Subcutaneous abdominal adipose tissue (tissue), 5 donors: ENCODE data around the gene KRTAP21-2.
"Not testable (repeated sequence)": the region's sequence is repeated elsewhere in the genome, so short reads cannot be mapped to it uniquely, and the experiment has no call there.

ENCODE experiments used
- H3K27ac ChIP-seq: one replicate; pipeline ENCODE4 v1.7.0; 2013; ENCODE audit warnings: low read depth, mild to moderate bottlenecking, inconsistent platforms, low read length, moderate library complexity
- H3K27me3 ChIP-seq, 5 donors: one replicate each; pipeline ENCODE4 v1.7.0; 2013; ENCODE audit warnings: low read length in 5 of 5, inconsistent platforms in 1 of 5; ENCODE audit not compliant: control insufficient read depth in 5 of 5, insufficient read depth in 4 of 5
- H3K36me3 ChIP-seq, 5 donors: one replicate each; pipeline ENCODE4 v1.7.0; 2013; ENCODE audit warnings: low read length in 5 of 5; ENCODE audit not compliant: control insufficient read depth in 5 of 5, insufficient read depth in 5 of 5
- H3K4me1 ChIP-seq, 5 donors: one replicate each; pipeline ENCODE4 v1.7.0; 2013; ENCODE audit warnings: low read length in 5 of 5, mild to moderate bottlenecking in 3 of 5, moderate library complexity in 1 of 5; ENCODE audit not compliant: control insufficient read depth in 5 of 5, insufficient read depth in 5 of 5
- H3K4me3 ChIP-seq, 5 donors: one replicate each; pipeline ENCODE4 v1.7.0; 2013; ENCODE audit warnings: low read length in 5 of 5, low read depth in 1 of 5
- H3K9ac ChIP-seq, 5 donors: one replicate each; pipeline ENCODE4 v1.7.0; 2013; ENCODE audit warnings: low read length in 5 of 5, mild to moderate bottlenecking in 4 of 5, moderate library complexity in 3 of 5
- H3K9me3 ChIP-seq, 5 donors: one replicate each; pipeline ENCODE4 v1.7.0; 2013; ENCODE audit warnings: low read length in 5 of 5; ENCODE audit not compliant: control insufficient read depth in 5 of 5
- donor health status: healthy.
- donor health status: healthy.
- donor health status: healthy.
- donor health status: healthy.
- donor health status: healthy.

The KRTAP21-2 gene

GRCh38 chr21:30747159-30747558 is at the start of gene KRTAP21-2:
Gene KRTAP21-2, minus strand, starts transcription at chr21:30747259. Its CDS starts 57 bp downstream, at chr21:30747202.
- peaks cover 0 to 3% (median 0%) of the 10 kb centered on the region in 5 donors for H3K9me3 ChIP-seq
- no peak within 1 kb of the TSS for H3K27ac ChIP-seq
- H3K36me3 ChIP-seq = no peaks in the 10 kb centered on the region
- no peaks in the 10 kb centered on the region for H3K27me3 ChIP-seq
- H3K4me3 ChIP-seq = no peak within 1 kb of the TSS
- H3K4me1 ChIP-seq = no peaks in the 10 kb centered on the region
- no peak within 1 kb of the TSS for H3K9ac ChIP-seq

GRCh38 chr21:30793581-30794314 is 46.7 kb upstream of the KRTAP21-2 start:
- no peaks in the 10 kb centered on the region for H3K4me1 ChIP-seq
- no peak overlapping the region for H3K9ac ChIP-seq
- no peak overlapping the region for H3K4me3 ChIP-seq
- no peaks in the 10 kb centered on the region for H3K36me3 ChIP-seq
- no peaks in the 10 kb centered on the region for H3K27me3 ChIP-seq
- H3K9me3 ChIP-seq = no peaks in the 10 kb centered on the region
- H3K27ac ChIP-seq = no peak overlapping the region

DNA sequence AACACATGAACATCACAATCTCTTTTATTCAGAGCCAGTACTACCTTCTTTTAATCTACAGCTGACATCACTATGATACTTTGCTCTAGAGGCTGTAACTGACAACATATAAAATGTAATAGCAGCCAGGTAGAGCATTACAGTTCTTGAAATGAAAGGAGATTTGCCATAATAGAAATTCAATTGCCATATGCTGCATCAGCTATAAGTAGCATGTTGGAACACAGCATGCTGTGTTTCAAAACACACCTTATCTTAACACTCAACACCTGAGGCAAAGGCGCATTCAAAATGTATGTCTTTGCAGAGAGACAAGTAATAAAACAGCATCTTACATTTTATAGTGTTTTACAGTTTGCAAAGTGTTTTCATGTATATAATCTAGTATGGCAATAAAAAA is 32.2 kb upstream of the KRTAP21-2 start:
- no peak overlapping the region for H3K9ac ChIP-seq
- H3K27ac ChIP-seq = no peak overlapping the region
- H3K36me3 ChIP-seq = no peaks in the 10 kb centered on the region
- H3K9me3 ChIP-seq = peaks cover 0 to 3% (median 0%) of the 10 kb centered on the region in 5 donors
- H3K4me3 ChIP-seq = no peak overlapping the region
- no peaks in the 10 kb centered on the region for H3K27me3 ChIP-seq
- no peaks in the 10 kb centered on the region for H3K4me1 ChIP-seq

DNA sequence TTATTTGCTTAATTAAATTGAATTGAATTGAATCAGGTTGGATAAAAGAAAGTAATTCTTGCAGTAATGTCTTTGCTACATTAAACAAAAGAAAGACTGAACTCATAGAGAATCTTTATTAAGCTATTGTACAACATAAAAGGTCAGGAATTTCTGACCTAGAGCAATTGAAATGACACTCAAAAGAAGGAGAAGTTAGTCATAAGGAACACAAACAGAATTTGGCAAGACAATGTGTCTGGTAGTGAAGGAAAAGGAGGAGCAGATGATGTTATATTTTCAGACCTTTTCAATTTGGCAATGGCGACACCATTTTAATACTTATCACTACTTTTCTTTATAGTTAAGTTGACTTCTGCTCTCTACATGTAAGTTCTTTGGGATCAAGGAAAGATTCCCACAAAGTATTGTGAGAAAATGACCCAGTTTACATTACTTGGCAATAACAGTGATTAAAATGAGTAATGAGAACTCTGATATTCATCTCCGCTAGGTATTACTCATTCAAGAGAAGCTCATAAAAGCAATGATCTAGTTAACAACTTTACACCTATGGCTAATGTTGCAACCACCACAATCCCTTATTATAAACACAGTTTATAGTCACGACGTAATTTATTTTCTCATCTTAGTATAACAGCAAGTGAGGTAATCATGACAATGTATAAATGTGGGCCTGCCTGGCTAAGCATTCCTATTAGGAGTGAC is 22.8 kb upstream of the KRTAP21-2 start:
- Histone ChIP-seq H3K9ac (no peak overlapping the region), H3K4me3 (no peak overlapping the region)

GRCh38 chr21:30760776-30761175 is 13.7 kb upstream of the KRTAP21-2 start:
- Histone ChIP-seq H3K9me3 (no peaks in the 10 kb centered on the region), H3K27me3 (no peaks in the 10 kb centered on the region), H3K4me3 (no peak overlapping the region), H3K4me1 (no peaks in the 10 kb centered on the region), H3K27ac (no peak overlapping the region), H3K36me3 (no peaks in the 10 kb centered on the region), H3K9ac (no peak overlapping the region)

More for the DNA sequence above, 22.8 kb upstream of the KRTAP21-2 start:
- Histone ChIP-seq H3K4me1 (no peaks in the 10 kb centered on the region), H3K36me3 (no peaks in the 10 kb centered on the region), H3K27me3 (no peaks in the 10 kb centered on the region), H3K27ac (no peak overlapping the region), H3K9me3 (peaks cover 0 to 1% (median 0%) of the 10 kb centered on the region in 5 donors)

GRCh38 chr21:30758306-30758705 is 11.2 kb upstream of the KRTAP21-2 start:
- Histone ChIP-seq H3K4me1 (no peaks in the 10 kb centered on the region), H3K27me3 (no peaks in the 10 kb centered on the region), H3K27ac (no peak overlapping the region), H3K9ac (no peak overlapping the region), H3K9me3 (peaks cover 0 to 3% (median 0%) of the 10 kb centered on the region in 5 donors), H3K4me3 (no peak overlapping the region), H3K36me3 (no peaks in the 10 kb centered on the region)

DNA sequence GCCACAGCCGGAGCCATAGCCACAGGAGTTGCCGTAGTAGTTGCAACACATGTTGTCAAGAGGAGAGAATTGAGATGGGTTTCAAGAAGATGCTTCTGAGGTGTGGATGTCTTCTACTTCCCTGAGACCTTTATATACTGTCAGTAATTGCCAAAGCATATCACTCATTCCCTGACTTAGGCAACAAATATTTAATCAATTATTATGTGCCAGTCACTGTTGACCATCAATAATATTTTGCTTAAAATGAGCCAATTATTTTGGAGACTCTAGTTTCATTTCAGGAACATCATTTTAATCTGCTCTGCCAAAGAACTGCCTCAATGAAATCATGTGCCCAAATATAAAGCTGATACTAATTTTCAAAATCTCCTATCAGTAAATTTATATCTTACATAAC is 8.3 kb upstream of the KRTAP21-2 start, which contains the start of gene KRTAP21-1:
Gene KRTAP21-1, minus strand, starts transcription at position 101 of the 400 bp plus-strand sequence. Its CDS starts 50 bp downstream, at position 51.
- not testable (repeated sequence) for H3K27ac ChIP-seq, H3K27me3 ChIP-seq, H3K4me1 ChIP-seq, H3K9me3 ChIP-seq, H3K9ac ChIP-seq, H3K36me3 ChIP-seq, H3K4me3 ChIP-seq

GRCh38 chr21:30740462-30740861 is 6.6 kb downstream of the KRTAP21-2 start:
- Histone ChIP-seq H3K27me3 (no peaks in the 10 kb centered on the region), H3K4me1 (no peaks in the 10 kb centered on the region), H3K4me3 (no peak overlapping the region), H3K9me3 (peaks cover 0 to 7% (median 0%) of the 10 kb centered on the region in 5 donors), H3K9ac (no peak overlapping the region), H3K27ac (no peak overlapping the region), H3K36me3 (no peaks in the 10 kb centered on the region)

- Histone ChIP-seq H3K27me3 (no peaks in the 10 kb centered on the region), H3K27ac (no peak overlapping the region), H3K36me3 (no peaks in the 10 kb centered on the region), H3K9me3 (no peaks in the 10 kb centered on the region), H3K4me3 (no peak overlapping the region), H3K4me1 (no peaks in the 10 kb centered on the region), H3K9ac (no peak overlapping the region)
Measured at GRCh38 chr21:30733026-30733425, 14.0 kb downstream of the KRTAP21-2 start.

- Histone ChIP-seq H3K9me3 (no peaks in the 10 kb centered on the region), H3K4me1 (no peaks in the 10 kb centered on the region), H3K4me3 (no peak overlapping the region), H3K9ac (no peak overlapping the region), H3K27me3 (no peaks in the 10 kb centered on the region), H3K36me3 (no peaks in the 10 kb centered on the region), H3K27ac (no peak overlapping the region)
Measured at GRCh38 chr21:30726726-30727125, 20.3 kb downstream of the KRTAP21-2 start.
